Measurements from ENCODE around the gene SSUH2. TPM values are rescaled to one million over a fixed set of nuclear protein-coding genes. Genes with fewer than 3 reads are reported as not detected.
"Not testable (repeated sequence)": the region's sequence is repeated elsewhere in the genome, so short reads cannot be mapped to it uniquely, and the experiment has no call there.

The SSUH2 gene, protein sequence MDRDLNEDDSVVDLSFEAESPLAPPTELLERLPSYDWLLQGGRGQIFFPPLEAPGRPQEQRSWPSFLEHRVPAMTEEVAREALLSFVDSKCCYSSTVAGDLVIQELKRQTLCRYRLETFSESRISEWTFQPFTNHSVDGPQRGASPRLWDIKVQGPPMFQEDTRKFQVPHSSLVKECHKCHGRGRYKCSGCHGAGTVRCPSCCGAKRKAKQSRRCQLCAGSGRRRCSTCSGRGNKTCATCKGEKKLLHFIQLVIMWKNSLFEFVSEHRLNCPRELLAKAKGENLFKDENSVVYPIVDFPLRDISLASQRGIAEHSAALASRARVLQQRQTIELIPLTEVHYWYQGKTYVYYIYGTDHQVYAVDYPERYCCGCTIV
- total RNA-seq (10 to 100 TPM in 1 of 2 donors, 1 to 10 TPM in 1; 9.8 to 15.0 TPM), polyA plus RNA-seq (ENCODE audit: insufficient read depth, low read depth, low replicate concordance) (28.9 TPM)
- long read RNA-seq, donor 1 = 0 reads
- long read RNA-seq, donor 2 = 0 reads

DNA sequence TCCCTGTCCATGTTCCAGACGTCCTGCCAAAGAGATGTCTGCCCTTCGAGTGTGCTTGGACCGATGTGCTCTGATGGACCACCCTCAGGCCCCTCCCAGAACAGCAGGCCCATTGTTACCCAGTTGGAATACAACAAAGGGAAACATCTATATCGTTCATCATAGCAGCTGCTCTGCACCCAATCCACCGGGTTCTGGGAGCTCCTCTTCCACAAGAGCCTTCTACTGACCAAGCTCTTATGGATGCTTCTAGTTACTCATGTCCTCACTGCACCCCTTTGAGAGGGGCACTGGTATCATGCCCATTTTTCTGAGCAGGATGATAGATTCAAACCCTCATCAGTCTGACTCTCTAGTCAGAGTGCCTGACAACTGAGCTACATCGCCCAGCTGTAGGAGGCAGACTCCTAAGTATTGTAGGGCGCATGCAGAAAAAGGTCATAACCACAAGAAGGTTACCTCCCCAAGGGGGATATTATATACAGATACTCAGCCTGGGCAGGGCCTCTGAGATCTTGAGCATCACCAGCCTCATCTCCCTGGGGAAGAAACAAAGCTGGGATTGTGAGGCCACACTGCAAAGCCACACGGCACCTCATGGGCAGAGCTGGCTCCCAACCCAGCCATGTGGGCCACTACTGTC lies at the start of gene SSUH2:
TSS of gene SSUH2 (minus strand) at position 51 of the 643 bp plus-strand sequence. CDS start at position 11, 40 bp downstream.
- H3K27ac ChIP-seq = no peak within 1 kb of the TSS
- 82 to 90% methylated on average over 4 to 8 of the region's 8 CpGs for WGBS, 2 donors
- H3K36me3 ChIP-seq (ENCODE audit: low read depth, missing control alignments) = no peaks in the 10 kb centered on the region
- TF ChIP-seq POLR2A (IDR thresholded peaks at IDR 0.05) = no peak
- TF ChIP-seq, protein P1, sequence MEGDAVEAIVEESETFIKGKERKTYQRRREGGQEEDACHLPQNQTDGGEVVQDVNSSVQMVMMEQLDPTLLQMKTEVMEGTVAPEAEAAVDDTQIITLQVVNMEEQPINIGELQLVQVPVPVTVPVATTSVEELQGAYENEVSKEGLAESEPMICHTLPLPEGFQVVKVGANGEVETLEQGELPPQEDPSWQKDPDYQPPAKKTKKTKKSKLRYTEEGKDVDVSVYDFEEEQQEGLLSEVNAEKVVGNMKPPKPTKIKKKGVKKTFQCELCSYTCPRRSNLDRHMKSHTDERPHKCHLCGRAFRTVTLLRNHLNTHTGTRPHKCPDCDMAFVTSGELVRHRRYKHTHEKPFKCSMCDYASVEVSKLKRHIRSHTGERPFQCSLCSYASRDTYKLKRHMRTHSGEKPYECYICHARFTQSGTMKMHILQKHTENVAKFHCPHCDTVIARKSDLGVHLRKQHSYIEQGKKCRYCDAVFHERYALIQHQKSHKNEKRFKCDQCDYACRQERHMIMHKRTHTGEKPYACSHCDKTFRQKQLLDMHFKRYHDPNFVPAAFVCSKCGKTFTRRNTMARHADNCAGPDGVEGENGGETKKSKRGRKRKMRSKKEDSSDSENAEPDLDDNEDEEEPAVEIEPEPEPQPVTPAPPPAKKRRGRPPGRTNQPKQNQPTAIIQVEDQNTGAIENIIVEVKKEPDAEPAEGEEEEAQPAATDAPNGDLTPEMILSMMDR (IDR thresholded peaks at IDR 0.05) = no peak
- H3K4me3 ChIP-seq = no peak within 1 kb of the TSS
- no peaks in the 10 kb centered on the region for H3K27me3 ChIP-seq
- no peak for DNase-seq
- H3K4me1 ChIP-seq = no peaks in the 10 kb centered on the region
- intact Hi-C loops (cut with DNase I; ENCODE audit: low total_unique reads) = no loop called here
- no peaks in the 10 kb centered on the region for H3K9me3 ChIP-seq

DNA sequence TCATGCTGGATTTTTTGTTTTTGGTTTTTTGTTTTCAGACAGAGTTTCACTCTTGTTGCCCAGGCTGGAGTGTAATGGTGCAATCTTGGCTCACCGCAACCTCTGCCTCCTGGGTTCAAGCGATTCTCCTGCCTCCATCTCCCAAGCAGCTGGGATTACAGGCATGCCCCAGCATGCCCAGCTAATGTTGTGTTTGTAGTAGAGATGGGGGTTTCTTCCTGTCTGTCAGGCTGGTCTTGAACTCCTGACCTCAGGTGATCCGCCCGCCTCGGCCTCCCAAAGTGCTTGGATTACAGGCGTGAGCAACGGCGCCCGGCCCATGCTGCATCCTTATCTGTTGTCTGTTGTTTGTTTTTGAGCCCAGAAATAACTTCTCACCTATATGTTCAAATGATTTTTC lies 46.7 kb upstream of the SSUH2 start:
- intact Hi-C loops (cut with DNase I; ENCODE audit: low total_unique reads); H3K9me3 ChIP-seq; H3K36me3 ChIP-seq (ENCODE audit: low read depth, missing control alignments); H3K27me3 ChIP-seq; H3K27ac ChIP-seq; DNase-seq; H3K4me3 ChIP-seq; H3K4me1 ChIP-seq: not testable (repeated sequence)
- 89 to 93% methylated on average over 9 of the region's 9 CpGs for WGBS, 2 donors

DNA sequence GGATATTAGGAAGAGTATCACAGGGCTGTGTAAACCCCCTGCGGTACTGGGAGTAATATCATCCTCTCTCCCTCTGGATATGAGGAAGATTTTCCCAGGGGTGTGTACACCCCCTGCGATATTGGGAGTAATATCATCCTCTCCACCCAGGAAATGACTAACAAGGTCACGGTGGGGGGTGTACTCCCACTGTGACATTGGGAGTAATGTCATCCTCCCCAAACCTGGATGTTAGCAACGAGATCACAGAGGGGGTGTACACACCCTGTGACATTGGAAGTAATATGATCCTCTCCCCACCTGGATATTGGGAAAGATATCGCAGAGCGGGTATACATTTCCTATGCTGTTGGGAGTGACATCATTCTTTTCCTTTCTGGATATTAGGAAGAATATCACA lies 40.4 kb upstream of the SSUH2 start:
- DNase-seq; H3K27me3 ChIP-seq; H3K4me3 ChIP-seq; H3K4me1 ChIP-seq; H3K27ac ChIP-seq; intact Hi-C loops (cut with DNase I; ENCODE audit: low total_unique reads); H3K9me3 ChIP-seq; H3K36me3 ChIP-seq (ENCODE audit: low read depth, missing control alignments): not testable (repeated sequence)
- 74 to 76% methylated on average over 6 of the region's 6 CpGs for WGBS, 2 donors

DNA sequence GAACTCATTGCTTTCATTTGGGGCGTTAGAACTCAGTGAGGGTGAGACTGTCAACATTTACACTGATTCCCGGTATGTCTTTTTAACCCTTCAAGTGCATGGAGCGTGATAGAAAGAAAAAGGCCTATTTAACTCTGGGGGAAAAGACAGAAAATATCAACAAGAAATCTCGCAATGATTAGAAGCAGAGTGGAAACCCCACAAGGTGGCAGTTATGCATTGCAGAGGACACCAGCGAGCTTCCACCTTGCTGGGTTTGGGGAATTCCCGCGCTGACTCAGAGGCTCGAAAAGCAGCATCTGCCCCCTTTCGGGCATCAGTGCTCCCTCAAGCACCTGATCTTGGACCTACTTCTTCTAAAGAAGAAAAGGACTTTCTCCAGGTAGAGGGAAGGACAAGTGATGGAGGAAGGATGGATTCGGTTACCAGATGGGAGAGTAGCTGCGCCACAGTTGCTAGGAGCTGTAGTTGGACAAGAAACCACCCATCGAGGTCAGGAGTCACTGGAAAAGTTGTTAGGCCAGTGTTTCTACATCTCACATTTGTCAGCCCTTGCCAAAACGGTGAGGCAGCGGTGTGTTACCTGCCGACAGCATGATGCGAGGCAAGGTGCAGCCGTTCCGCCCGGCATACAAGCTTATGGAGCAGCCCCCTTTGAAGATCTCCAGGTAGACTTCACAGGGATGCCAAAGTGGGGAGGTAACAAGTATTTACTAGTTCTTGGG lies 38.4 kb upstream of the SSUH2 start:
- H3K4me3 ChIP-seq; H3K36me3 ChIP-seq (ENCODE audit: low read depth, missing control alignments); H3K4me1 ChIP-seq; H3K9me3 ChIP-seq; H3K27me3 ChIP-seq; H3K27ac ChIP-seq; intact Hi-C loops (cut with DNase I; ENCODE audit: low total_unique reads); DNase-seq: not testable (repeated sequence)
- 77 to 81% methylated on average over 19 of the region's 19 CpGs for WGBS, 2 donors

DNA sequence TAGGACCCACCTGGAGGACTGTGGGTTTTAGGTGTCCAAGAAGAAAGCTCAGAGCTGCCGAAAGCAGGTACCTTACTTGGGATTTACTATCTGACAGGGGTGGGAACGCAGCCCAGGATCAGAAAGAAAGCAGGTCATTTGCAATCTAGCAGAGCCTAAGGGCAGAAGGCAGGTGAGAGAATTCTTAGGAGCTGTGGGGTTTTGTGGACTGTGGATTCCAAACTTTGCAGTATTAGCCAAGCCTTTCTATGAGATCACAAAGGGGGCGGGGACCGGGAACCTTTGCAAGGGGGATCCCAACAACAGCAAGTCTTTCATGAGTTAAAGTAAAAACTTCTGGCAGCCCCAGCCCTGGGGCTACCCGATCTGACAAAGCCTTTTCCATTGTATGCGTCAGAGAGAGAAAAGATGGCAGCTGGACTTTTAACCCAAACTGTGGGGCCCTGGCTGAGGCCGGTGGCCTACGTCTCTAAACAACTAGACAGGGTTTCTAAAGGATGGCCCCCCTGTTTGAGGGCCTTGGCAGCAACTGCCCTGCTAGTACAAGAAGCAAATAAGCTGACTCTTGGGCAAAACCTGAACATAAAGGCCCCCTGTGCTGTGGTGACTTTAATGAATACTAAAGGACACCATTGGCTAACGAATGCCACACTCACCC lies 37.4 kb upstream of the SSUH2 start:
- intact Hi-C loops (cut with DNase I; ENCODE audit: low total_unique reads); H3K36me3 ChIP-seq (ENCODE audit: low read depth, missing control alignments); H3K27ac ChIP-seq; H3K4me1 ChIP-seq; H3K27me3 ChIP-seq; DNase-seq; H3K4me3 ChIP-seq; H3K9me3 ChIP-seq: not testable (repeated sequence)
- WGBS, 2 donors = 76 to 79% methylated on average over 7 to 9 of the region's 9 CpGs

DNA sequence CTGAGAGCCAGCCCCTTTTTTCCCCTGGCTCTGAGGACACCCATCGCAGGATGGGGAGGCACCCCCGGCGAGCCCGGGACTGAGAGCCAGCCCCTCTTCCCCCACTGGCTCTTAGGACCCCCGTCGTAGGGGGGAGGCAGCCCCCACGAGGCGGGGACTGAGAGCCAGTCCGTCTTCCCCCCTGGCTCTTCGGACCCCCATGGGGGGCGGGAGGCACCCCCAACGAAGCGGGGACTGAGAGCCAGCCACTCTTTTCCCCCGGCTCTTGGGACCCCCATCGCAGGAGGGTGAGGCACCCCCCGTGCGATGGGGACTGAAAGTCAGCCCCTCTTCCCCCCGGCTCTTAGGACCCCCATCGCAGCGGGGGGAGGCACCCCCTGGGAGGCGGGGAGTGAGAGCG lies 36.8 kb upstream of the SSUH2 start:
- TF ChIP-seq, protein P1 (IDR thresholded peaks at IDR 0.05) = no peak
- TF ChIP-seq POLR2A (IDR thresholded peaks at IDR 0.05) = no peak
- Histone ChIP-seq H3K4me1 (no peaks in the 10 kb centered on the region), H3K9me3 (no peaks in the 10 kb centered on the region), H3K36me3 (ENCODE audit: low read depth, missing control alignments) (no peaks in the 10 kb centered on the region), H3K27me3 (no peaks in the 10 kb centered on the region), H3K4me3 (no peak overlapping the region), H3K27ac (no peak overlapping the region)
- no peak for DNase-seq
- intact Hi-C loops (cut with DNase I; ENCODE audit: low total_unique reads) = no loop called here
- 79% methylated on average over 15 of the region's 22 CpGs; no CpG with 5 or more reads in 1 of the 2 donors for WGBS, 2 donors

DNA sequence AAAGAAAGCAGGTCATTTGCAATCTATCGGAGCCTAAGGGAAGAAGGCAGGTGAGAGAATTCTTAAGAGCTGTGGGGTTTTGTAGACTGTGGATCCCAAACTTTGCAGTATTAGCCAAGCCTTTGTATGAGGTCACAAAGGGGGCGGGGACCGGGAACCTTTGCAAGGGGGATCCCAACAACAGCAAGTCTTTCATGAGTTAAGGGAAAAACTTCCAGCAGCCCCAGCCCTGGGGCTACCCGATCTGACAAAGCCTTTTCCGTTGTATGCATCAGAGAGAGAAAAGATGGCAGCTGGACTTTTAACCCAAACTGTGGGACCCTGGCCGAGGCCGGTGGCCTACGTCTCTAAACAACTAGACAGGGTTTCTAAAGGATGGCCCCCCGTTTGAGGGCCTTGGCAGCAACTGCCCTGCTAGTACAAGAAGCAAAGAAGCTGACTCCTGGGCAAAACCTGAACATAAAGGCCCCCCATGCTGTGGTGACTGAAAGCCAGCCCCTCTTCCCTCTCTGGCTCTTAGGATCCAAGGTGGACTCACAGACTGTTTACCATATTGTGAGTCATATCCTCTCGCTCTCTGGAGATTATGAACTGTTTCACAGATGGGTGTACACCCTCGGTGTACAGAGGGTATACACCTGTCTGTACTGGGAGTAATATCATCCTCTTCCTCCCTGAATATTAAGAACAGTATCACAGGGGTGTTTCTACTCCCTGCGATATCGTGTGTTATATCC lies 35.4 kb upstream of the SSUH2 start:
- H3K4me3 ChIP-seq; H3K27ac ChIP-seq; H3K36me3 ChIP-seq (ENCODE audit: low read depth, missing control alignments); H3K9me3 ChIP-seq; H3K4me1 ChIP-seq; intact Hi-C loops (cut with DNase I; ENCODE audit: low total_unique reads); DNase-seq; H3K27me3 ChIP-seq: not testable (repeated sequence)
- 60 to 75% methylated on average over 13 of the region's 13 CpGs for WGBS, 2 donors

All from testis (tissue), 5 donors.